Posterior cingulate gyrus (tissue), 11 donors: ENCODE data around the gene SYNE1.
"Not testable (repeated sequence)": the region's sequence is repeated elsewhere in the genome, so short reads cannot be mapped to it uniquely, and the experiment has no call there.

Experiments used
- DNase-seq, 10 donors: peaks; one replicate each; pipeline versions ENCODE4 v3.0.0 to v3.0.0-alpha.2; 2020 to 2021; ENCODE audit warnings: mixed read lengths in 3 of 10
- intact Hi-C: fragments of 100-400 bp; cut with DNase I; formaldehyde crosslinking; loops from one replicate; pipeline ENCODE4 v1.15.1; 2023

Gene SYNE1

DNA sequence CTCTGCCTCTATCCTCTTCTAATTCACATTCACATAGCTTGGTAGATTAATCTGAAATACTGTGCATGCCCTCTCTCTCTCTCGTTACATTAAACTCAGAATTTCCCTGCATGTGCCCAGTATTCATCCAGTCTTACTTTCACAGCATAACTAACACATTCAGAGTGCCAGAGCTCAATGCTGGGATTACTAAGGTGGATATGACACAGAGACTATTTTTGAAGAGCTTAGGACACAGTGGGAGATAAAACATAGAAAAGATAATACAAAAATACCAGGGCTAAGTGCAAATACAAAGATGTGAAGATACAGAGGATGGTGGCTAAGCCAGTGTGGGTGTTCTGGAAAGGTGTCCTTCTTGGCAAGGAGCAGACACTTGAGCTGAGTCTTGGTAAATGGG, 6.3 kb downstream of the SYNE1 start:
- no peak for DNase-seq
- intact Hi-C loops: no loop called here

DNA sequence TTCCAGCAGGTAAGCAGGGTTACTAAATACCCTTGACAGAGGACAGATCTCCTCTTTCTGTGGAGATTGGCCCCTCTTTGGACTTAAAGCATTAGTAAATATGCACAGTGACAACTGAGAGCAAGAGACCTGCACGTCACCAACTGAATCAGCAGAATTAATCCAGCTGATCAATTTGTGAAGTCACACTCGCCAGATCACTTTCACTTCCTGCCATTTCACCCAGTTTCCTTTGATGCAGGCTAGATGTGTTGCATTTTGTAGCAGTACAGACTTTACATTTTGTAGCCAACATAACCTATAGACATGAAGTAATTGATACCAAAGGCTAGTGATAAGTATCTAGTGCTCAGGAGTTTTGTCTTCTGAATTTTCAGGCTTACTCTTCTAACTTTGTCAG, 11.9 kb downstream of the SYNE1 start:
- intact Hi-C loops: no loop called here
- DNase-seq: no peak

DNA sequence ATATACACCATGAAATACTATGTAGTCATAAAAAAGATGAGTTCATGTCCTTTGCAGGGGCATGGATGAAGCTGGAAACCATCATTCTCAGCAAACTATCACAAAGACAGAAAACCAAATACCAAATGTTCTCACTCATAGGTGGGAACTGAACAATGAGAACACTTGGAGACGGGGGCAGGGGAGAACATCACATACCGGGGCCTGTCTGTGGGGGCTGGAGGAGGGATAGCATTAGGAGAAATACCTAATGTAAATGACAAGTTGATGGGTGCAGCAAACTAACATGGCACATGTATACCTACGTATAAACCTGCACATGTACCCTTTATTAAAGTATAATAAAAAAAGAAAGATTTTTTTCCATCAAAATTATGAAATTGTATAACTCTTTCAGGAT, 22.4 kb downstream of the SYNE1 start:
- intact Hi-C loops, DNase-seq: not testable (repeated sequence)

DNA sequence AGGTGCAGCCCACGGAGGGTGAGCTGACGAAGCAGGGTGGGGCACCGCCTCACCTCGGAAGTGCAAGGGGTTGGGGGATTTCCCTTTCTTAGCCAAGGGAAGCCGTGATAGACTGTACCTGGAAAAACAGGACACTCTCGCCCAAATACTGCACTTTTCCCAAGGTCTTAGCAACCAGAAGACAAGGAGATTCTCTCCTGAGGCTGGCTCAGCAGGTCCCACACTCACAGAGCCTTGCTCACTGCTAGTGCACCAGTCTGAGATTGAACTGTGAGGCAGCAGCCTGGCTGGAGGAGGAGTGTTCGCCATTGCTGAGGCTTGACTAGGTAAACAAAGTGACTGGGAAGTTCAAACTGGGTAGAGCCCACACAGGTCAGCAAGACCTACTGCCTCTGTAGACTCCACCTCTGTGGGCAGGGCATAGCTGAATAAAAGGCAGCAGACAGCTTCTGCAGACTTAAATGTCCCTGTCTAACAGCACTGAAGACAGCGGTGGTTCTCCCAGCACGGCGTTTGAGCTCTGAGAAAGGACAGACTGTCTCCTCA, 28.0 kb downstream of the SYNE1 start:
- intact Hi-C loops: no loop called here
- no peak for DNase-seq

DNA sequence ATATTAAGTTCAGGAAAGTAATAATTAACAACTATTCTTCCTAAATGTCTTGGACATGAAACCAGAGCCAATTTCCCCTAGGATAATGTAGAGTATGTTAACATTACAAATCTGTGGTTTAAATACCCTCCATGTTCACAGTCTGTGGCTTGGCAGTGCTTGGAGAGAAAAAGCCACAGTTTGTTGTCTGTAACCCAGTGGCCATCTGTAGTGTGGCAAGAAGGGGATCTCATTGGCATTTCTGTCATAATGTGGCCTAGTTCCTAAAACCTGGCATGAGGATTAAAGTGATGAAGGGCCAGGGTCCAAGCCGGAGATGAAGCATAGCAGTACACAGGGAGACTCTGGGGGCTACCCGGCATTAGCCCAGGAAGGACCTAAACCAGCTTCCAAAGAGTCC, 31.2 kb downstream of the SYNE1 start:
- intact Hi-C loops: no loop called here
- DNase-seq: no peak

DNA sequence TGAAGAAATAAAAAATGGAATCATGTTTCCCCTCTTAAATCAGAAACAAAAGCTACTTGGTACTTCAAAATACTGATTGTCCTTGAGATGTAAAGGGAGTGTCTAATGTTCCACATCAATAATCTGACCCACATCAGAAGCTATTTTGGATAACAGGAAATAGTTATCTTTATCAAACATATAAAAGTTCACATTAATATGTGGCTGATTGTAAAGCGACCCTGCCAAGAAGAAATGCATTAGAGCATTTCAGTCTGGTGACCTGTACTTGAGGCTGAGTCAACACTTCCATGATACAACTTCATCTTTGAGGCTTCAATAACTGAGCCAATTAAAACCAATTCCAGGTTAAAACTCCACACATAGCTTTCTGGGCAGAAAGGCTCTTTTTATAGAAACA, 31.8 kb downstream of the SYNE1 start:
- no peak for DNase-seq
- intact Hi-C loops: no loop called here

DNA sequence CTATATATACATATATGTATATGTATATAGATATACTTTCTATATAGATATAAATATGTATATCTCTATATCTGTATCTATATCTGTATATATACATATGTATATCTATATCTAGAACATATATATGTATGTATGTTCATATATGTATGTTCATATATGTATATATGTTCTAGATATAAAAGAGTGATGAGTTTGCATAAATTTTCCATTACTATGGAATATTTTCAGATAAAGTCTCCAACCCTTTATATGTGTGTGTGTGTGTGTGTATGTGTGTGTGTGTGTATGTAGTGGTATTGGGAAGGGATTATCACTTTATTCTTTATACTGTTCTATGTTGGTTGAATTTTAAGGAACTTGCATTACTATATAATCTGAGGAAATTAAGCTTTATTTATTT, 33.3 kb downstream of the SYNE1 start:
- intact Hi-C loops: no loop called here
- no peak for DNase-seq

DNA sequence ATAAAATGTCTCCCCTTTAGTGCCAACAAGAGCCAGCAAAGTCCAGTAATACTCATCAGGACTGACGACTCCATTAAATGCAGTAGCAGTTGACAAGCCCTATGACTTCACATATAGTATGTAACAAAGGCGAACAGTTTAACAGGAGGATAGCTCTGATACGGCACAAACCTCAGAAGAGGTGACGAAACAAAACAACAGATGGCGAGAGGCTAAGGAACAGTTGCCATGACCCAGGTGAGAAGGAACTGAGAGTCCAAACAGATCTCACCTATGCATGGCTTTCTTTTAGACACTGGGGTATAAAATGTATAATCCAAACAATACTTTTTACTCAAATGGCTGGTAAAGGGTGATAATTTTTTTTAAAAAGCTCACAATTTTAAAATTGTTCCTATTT, 37.1 kb downstream of the SYNE1 start:
- intact Hi-C loops: no loop called here
- no peak for DNase-seq

DNA sequence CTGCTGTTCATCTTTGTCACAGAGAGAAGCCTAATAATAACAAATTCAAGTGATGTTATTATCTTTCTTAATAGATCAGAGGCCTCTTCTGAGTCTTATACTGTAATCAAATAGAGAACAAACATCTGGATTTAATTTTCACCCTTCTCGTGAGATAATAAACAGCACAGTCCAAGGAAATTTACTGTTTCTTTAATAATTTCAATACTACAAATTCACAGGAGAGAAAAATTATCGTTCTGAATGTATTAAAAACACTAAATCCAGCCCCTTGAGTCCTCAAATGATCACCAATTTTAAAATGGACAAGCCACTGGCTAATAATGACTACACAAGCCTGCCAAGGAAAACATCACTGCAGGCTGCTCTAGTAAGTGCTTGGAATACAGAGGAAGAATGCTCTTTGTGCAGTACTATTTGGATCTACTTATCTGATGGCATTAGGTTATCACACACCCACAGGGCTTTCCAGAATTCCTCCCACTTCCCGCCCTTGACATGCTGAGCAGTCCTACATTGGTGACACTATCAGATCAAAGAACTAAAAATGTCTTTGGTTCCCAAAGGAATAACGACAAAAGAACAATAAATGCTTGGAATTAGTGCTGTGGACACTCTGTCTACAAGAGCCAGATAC, 38.1 kb downstream of the SYNE1 start:
- DNase-seq: no peak
- intact Hi-C loops: no loop called here

DNA sequence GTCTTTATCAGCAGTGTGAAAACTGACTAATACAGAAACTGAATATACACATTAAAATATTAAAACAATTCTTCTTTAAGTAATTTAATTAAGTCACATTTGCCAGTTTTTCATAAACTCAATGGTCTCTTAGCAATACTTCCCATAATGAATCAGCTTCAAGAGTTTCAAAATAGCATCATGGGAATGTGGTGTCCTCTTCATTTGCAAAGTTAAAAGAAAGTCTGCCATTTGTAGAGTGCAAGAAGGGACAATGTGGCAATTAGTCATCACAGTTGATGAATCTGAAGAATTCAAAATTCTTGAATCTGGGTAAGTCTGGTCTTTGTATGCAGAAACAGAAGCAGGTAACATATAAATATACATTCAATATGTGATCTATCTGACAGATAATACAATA, 38.7 kb downstream of the SYNE1 start:
- intact Hi-C loops: no loop called here
- no peak for DNase-seq

DNA sequence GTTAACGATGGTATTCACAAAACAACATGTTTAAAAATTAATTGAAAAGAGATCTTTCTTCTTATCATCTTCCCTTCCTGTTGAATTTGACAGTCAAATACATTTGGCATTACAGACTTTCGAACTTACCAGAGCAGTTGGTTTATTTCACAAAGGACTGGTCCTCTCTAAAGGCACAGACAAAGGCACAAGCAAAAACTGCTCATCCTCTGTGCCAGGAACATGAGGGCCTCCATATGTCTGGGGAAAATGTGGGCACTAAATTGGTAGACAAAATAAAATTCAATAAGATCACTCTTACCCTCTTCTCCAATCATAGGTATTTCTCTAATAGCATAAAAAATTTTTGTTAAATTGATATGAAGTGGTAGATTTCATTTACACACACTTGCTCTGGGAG, 40.4 kb downstream of the SYNE1 start:
- intact Hi-C loops: no loop called here

DNA sequence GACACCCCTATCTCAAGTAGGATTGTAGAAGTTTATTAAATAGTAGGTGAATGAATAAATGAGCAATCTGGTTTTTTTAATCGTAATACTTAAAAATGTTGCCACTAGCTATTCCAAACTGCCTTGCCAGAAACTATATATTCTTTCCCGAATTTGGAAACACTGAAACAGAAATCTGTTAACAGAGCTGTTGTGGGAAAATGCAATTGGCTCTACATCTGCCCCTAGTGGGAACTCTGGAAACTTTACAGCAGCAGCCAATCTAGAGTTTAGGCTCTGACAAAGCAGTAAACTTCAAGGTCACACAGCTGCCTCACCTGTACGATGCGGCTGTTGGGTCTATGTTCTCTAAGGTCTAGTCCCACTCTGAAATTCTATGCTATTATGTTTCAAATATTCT, 41.7 kb downstream of the SYNE1 start:
- DNase-seq: no peak
- intact Hi-C loops: no loop called here

More for the DNA sequence above, 40.4 kb downstream of the SYNE1 start:
- DNase-seq: no peak

DNA sequence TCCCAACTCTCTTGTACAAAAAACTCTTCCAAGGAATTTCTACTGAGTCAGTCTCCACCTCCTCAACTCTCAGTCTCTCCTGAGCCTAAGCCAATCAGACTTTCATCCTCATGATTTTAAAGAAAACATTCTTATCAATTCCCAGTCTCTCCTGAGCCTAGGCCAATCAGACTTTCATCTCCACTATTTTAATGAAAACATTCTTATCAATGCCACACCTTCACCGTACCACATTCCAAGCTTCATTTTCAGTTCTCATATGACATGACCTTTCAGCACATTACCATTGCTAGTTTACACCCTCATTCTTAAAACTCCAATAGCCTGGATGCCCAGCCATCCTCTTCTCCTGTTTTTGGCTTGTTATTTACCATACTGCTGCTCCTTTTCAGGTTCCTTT, 42.5 kb downstream of the SYNE1 start:
- intact Hi-C loops: no loop called here
- DNase-seq: no peak

DNA sequence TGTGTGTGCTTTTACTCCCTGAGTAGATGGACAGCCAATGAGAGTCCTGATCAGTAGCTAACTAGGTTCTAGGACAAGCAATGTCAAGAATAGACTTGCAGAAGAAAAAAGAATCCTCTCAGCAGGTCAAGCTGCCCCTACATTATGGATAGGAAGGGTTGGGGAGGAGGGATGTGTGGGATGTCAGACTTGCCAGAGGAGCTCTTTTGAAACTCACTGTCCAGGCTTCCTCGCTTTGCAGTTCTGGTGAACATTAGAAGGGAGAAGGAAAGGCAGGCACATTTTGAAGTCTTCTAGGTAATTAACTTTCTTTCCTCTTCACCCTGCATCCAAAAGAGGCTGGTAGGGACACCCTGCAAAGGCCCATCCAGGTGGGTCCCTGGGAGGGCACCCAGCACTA, 48.7 kb downstream of the SYNE1 start:
- no peak for DNase-seq
- intact Hi-C loops: no loop called here

DNA sequence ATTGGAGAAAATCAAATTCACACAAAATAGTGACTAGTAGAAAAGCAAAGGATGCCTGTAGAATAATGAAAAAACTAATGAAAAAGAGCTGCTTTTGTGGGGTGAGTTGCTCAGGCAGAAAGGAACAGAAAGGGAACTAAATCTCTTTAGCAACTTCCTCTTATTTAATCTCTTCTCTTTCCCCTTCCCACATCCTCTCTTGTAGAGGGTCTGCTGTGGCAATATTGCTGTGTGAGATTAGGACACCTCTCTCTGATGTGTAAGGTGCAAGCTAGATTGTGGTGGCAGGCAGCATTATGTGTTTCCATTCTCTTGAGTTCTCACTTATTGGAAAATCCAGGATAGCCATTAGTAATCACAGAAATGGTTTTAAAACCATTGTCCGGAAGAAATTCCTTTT, 49.7 kb downstream of the SYNE1 start:
- no peak for DNase-seq
- intact Hi-C loops: no loop called here

DNA sequence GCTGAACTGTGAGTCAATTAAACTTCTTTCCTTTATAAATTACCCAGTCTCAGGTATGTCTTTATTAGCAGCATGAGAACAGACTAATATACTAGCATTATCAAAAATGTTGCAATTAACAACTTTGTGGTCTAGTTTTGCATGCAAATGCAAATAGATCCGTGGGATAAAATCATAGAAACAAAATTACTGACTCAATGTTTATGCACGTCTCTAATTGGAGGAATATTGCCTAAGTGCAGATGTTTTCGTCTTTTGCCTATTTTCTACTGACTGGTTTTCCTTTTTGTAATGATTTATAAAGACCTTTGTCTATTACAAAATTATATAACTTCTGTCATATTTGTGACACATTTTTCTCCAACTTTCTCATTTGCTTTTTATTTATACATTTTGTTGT, 51.9 kb downstream of the SYNE1 start:
- DNase-seq: no peak
- intact Hi-C loops: no loop called here

DNA sequence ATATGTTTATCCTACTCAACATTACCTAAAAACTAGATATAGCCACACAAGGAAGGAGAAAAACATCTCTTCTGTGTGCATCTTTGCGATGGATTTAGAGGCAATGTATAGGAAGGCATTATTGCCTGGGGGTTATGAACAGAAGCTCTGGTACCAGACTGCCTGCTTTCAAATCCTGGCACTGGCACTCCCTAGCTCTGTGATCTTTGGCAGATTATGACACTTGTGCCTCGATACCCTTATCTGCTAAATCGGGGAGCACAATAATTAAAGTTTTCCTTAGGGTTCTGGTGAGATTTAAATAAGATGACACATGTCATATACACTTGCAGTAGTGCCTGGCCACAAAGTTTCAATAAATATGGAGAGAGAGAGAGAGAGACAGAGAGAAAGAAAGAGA, 53.3 kb downstream of the SYNE1 start:
- intact Hi-C loops: no loop called here
- no peak for DNase-seq

DNA sequence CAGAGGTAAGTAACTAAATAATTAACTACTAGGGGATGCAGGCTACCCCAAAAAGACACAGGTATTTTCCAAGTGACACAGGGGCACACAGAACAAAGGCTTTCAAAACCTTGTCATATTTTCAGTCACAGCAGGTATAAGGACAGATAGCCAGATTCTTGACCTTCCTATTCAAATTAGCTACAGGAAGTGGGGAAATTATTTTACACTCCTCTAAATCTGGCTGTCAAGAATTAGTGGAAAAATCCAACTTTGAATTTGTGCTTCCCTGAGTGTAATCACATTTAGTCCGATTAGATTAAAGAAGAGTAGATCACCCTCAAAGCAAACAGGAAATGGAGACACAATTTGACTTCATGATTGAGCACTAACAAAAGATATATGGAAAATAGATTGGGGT, 60.6 kb downstream of the SYNE1 start:
- intact Hi-C loops: no loop called here
- DNase-seq: no peak

DNA sequence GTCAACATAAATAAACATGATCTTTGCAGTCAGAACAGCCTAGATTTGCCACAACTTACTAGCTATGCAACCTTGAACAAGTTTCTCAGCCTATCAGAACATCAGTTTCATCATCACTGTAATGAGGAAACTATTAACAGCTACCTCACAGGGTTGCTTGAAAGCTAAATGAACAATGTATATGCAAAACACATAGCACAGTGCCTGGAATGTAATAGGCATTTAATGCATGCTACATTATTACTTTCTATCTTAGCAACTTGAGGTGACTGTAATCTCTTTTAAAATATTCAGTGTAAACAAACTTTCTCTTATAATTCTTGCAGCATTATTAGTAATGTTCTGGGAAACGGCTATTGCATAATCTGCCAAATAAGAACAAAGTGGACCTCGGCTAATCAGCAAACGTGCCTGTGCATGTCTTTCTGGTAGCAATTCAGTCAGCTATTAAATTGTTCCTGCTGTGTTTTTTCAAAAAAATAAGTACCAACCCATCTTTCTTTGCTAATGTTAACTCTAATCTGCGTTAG, 61.5 kb downstream of the SYNE1 start:
- no peak for DNase-seq
- intact Hi-C loops: no loop called here

DNA sequence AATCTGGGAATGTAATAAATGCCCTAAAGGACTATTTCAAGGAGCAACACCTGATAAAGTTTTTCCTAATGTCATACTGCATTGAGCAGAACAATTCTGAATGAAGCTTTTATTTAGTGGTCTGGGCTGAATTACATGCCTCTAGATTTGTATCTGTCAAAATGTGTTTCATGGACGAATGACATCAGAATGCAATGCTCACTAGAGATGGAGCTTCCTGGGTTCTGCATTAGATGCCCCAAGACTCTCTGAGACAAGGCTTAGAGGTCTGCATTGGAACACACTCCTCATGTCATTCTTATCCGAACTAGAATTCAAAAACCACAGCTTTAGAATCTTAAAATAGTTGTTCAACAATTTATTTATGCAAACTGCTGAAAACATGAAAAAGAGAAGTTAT, 62.0 kb downstream of the SYNE1 start:
- DNase-seq: no peak
- intact Hi-C loops: no loop called here

DNA sequence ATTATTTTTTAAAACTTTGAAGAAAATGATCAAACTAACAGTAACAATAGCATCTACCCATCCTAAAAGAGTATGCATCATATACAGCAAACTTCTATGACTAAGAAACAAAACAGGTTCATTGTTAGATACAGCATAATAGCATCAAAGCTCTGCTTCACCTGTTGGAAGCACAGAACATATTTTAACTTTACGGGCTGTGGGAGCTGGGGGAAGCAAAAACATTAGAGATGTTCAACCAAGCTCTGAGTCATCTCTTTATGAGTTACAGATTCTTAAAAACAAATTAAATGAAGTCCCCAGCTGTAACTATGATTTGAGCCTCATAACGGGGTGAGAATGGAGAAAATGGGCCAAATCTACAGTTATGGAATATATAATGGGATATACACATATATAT, 63.4 kb downstream of the SYNE1 start:
- no peak for DNase-seq
- intact Hi-C loops: no loop called here

DNA sequence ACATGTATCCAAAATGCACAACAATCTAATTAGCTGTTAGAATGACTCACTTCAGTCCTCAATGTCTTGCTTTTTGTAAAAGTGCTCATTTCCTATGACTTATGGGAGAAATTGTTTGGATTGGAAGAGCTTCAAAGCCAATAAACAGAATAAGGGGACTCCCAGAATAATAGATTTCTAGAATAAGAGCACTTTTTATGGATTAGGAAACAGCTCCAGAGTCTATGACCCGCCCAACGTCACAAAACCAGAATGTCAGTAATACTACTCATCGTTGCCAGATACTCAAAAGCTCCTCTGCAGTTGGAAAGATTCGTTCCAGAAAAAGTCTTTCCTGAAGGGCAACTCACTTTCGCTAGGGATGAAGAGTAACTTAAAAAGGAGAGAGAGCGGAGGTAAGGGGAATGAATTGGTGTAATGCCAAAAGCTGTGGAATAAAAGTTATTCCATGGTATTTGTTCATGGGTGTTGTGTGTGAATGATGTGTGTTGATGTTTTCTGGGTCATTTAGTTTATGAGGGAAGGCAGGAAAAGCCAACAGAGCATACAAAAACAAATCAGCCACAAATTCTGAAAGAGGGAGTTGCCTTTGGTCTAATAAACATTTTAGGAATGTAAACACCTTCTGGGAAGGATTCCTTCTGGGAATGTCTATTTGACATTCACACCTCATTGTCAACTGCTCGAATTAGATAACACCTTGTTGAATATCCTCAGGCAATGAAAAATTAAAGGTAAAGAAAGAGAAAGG, 64.6 kb downstream of the SYNE1 start:
- intact Hi-C loops: no loop called here

More for the DNA sequence above, 64.6 kb downstream of the SYNE1 start:
- no peak for DNase-seq
